Thyroid gland (tissue), 4 donors: ENCODE measurements around the gene SENP2. TPM values are rescaled to one million over a fixed set of nuclear protein-coding genes. Genes with fewer than 3 reads are reported as not detected.
"Not testable (repeated sequence)": the region's sequence is repeated elsewhere in the genome, so short reads cannot be mapped to it uniquely, and the experiment has no call there.

Experiments used
- DNase-seq, 2 donors: peaks; one replicate each; pipeline ENCODE4 v3.0.0-alpha.2; 2019
- H3K27ac ChIP-seq, 3 donors: fragments of 200-600 bp; sonication (generic); 1 replicate in 2 of 3; 2 replicates in 1 of 3; pipeline ENCODE4 v1.5.1; 2016 to 2019; ENCODE audit warnings: mild to moderate bottlenecking in 1 of 3, moderate library complexity in 1 of 3
- H3K27me3 ChIP-seq: fragments of 200-600 bp; sonication (generic); one replicate; pipeline ENCODE4 v1.5.1; 2019
- H3K36me3 ChIP-seq, 2 donors: fragments of 200-600 bp; sonication (generic); one replicate each; pipeline ENCODE4 v1.5.1; 2016 to 2019
- H3K4me1 ChIP-seq, 2 donors: fragments of 200-600 bp; sonication (generic); one replicate each; pipeline ENCODE4 v1.5.1; 2017 to 2019
- H3K4me3 ChIP-seq, 3 donors: fragments of 200-600 bp; sonication (generic); replicated peaks in 1 of 3; 1 replicate in 2 of 3; 2 replicates in 1 of 3; pipeline ENCODE4 v1.5.1; 2016; ENCODE audit warnings: mild to moderate bottlenecking in 1 of 3
- H3K9me3 ChIP-seq: fragments of 200-600 bp; sonication (generic); one replicate; pipeline ENCODE4 v1.5.1; 2017
- CTCF ChIP-seq, 6 experiments: fragments of 200-600 bp in 3 of 6; fragments of 450-650 bp in 3 of 6; sonication (generic) in 3 of 6; IDR thresholded peaks; one replicate each; pipeline ENCODE4 v1.5.1; 2016 to 2019; ENCODE audit warnings: antibody characterized with exemption in 6 of 6, mild to moderate bottlenecking in 2 of 6, inconsistent platforms in 1 of 6, moderate library complexity in 1 of 6
- POLR2A ChIP-seq, 2 donors: fragments of 450-650 bp; IDR thresholded peaks; one replicate each; pipeline ENCODE4 v1.6.1; 2017; ENCODE audit warnings: antibody characterized with exemption in 2 of 2, mild to moderate bottlenecking in 2 of 2, moderate library complexity in 1 of 2
- WGBS, 2 donors: methylation state at CpG; one replicate each; pipeline ENCODE4 v1.1.5; 2017; 5-methylcytosine and 5-hydroxymethylcytosine counted together
- intact Hi-C: fragments of 100-400 bp; cut with DNase I; formaldehyde crosslinking; loops from one replicate; pipeline ENCODE4 v1.15.1; 2023
- total RNA-seq, 4 donors: library from RNA; depleted of rRNA; stranded (reverse); fragments of >200 nt; gene quantifications; one replicate each; pipeline ENCODE4 v1.2.3, GENCODE V29; 2016

SENP2 gene
- total RNA-seq, 4 donors from 2014 or later: 34.0 to 82.9 (median 39.6) TPM

- Histone ChIP-seq H3K9me3 (no peaks in the 10 kb centered on the region), H3K27ac (no peak overlapping the region), H3K27me3 (no peaks in the 10 kb centered on the region), H3K36me3 (no peaks in the 10 kb centered on the region), H3K4me1 (no peaks in the 10 kb centered on the region), H3K4me3 (no peak overlapping the region)
- intact Hi-C loops: no loop called here
- DNase-seq: no peak
- 82 to 84% methylated on average over 3 of the region's 3 CpGs for WGBS, 2 donors
- TF ChIP-seq POLR2A (IDR thresholded peaks at IDR 0.05) (no peak), CTCF (IDR thresholded peaks at IDR 0.05) (no peak)
Observed at GRCh38 chr3:185637388-185637787, 51.3 kb downstream of the SENP2 start.

GRCh38 chr3:185638651-185639050 lies 52.6 kb downstream of the SENP2 start:
- DNase-seq, H3K27me3 ChIP-seq, intact Hi-C loops, H3K4me3 ChIP-seq, H3K27ac ChIP-seq, H3K4me1 ChIP-seq, H3K9me3 ChIP-seq, H3K36me3 ChIP-seq: not testable (repeated sequence)
- 92 to 93% methylated on average over 11 of the region's 11 CpGs for WGBS, 2 donors

GRCh38 chr3:185639632-185640206 lies 53.6 kb downstream of the SENP2 start:
- WGBS, 2 donors: 85 to 91% methylated on average over 7 of the region's 7 CpGs

GRCh38 chr3:185640308-185640707 lies 54.2 kb downstream of the SENP2 start:
- TF ChIP-seq POLR2A (IDR thresholded peaks at IDR 0.05) (no peak), CTCF (IDR thresholded peaks at IDR 0.05) (no peak)
- Histone ChIP-seq H3K4me3 (no peak overlapping the region), H3K36me3 (peaks cover 0 to 5% of the 10 kb centered on the region in 2 donors), H3K9me3 (no peaks in the 10 kb centered on the region), H3K27ac (no peak overlapping the region), H3K4me1 (no peaks in the 10 kb centered on the region), H3K27me3 (no peaks in the 10 kb centered on the region)
- intact Hi-C loops: no loop called here
- DNase-seq: no peak
- 82 to 85% methylated on average over 2 of the region's 2 CpGs for WGBS, 2 donors

More at GRCh38 chr3:185639632-185640206, 53.6 kb downstream of the SENP2 start:
- intact Hi-C loops: no loop called here
- no peak for TF ChIP-seq CTCF (IDR thresholded peaks at IDR 0.05)
- no peak for TF ChIP-seq POLR2A (IDR thresholded peaks at IDR 0.05)
- Histone ChIP-seq H3K27ac (no peak overlapping the region), H3K27me3 (no peaks in the 10 kb centered on the region), H3K36me3 (no peaks in the 10 kb centered on the region), H3K4me1 (no peaks in the 10 kb centered on the region), H3K4me3 (no peak overlapping the region), H3K9me3 (no peaks in the 10 kb centered on the region)
- DNase-seq: no peak

DNA sequence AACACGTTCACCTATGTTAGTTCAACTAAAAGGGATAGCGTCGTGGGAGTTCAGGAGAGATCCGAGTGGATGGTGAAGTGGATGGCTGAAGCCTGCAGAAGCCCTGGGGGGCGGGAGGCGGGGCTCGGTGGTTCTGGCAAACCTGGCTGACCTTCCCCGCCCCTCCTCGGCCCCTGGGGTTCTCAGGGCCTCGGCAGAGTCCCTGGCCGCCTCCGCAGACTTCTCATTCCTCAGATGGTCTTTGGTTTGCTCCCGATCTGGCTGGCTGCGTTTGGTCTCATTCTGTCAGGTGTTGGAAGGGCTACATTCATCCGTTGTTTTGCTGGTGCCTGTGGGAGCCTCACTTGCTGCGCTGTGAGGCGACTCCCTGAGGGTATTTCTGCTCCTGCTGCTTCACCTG lies 59.1 kb downstream of the SENP2 start:
- H3K27me3 ChIP-seq, H3K27ac ChIP-seq, H3K4me1 ChIP-seq, H3K9me3 ChIP-seq, DNase-seq, H3K36me3 ChIP-seq, H3K4me3 ChIP-seq, intact Hi-C loops: not testable (repeated sequence)
- WGBS, 2 donors: 73 to 76% methylated on average over 12 to 17 of the region's 17 CpGs

DNA sequence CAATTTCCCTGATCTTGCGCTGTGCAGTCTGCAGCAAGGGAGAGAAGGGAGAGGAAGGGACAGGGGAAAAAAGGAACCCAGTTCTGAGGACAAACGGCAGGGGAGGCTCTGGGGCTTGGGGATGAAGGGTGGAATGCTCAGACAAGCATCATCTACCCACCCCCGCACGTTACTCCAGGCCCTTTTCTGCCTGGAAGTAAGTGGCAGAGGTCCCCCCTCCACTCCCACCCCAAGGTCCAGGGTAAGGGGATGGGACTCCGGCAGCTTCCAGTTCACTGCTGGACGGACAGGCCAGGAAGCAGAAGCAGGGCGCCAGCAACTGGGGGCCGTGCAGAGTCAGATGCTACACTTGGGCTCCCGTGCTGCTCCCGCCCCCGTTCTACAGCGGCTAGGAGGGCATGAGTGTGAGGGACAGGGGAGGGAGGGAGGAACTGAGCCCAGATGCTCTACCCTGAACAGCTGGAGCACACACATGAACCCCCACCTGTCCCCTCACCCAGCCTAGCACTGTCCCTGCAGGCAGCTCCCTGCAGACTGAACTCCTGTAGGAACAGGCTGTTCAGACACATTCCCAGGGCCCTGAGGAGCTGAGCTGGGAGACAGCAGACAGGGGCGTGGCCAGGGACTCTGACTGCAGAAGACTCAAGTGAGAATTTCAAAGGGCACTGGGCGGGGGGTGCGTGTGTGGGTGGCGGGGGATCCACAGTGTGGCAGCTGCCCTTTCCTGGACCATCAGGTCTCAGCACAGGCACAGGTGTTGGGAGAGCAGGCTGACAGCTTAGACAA lies 59.7 kb downstream of the SENP2 start:
- Histone ChIP-seq H3K4me3 (no peak overlapping the region), H3K4me1 (no peaks in the 10 kb centered on the region), H3K36me3 (peaks cover 0 to 5% of the 10 kb centered on the region in 2 donors), H3K27ac (no peak overlapping the region), H3K27me3 (no peaks in the 10 kb centered on the region), H3K9me3 (no peaks in the 10 kb centered on the region)
- 89% methylated on average over 8 to 16 of the region's 16 CpGs for WGBS, 2 donors
- no peak for DNase-seq
- intact Hi-C loops: no loop called here
- no peak for TF ChIP-seq CTCF (IDR thresholded peaks at IDR 0.05)
- no peak for TF ChIP-seq POLR2A (IDR thresholded peaks at IDR 0.05)
